HG03039 (cell line): Measurements from ENCODE around the gene DENND1A.

Experiments
- ATAC-seq: cut with Tn5 transposase; IDR thresholded peaks from one replicate; pipeline ENCODE4 v1.9.1; 2021; ENCODE audit warnings: mild to moderate bottlenecking, moderate library complexity; ENCODE audit not compliant: unreplicated experiment

Gene DENND1A

GRCh38 chr9:123517512-123517911, 412.4 kb downstream of the DENND1A start:
- no peak for ATAC-seq

GRCh38 chr9:123514766-123515165, 415.2 kb downstream of the DENND1A start:
- ATAC-seq, result no peak

GRCh38 chr9:123513554-123513953, 416.4 kb downstream of the DENND1A start:
- ATAC-seq, result no peak

GRCh38 chr9:123511326-123512277, 418.3 kb downstream of the DENND1A start:
- no peak for ATAC-seq

GRCh38 chr9:123509646-123510045, 420.3 kb downstream of the DENND1A start:
- ATAC-seq, result no peak

- no peak for ATAC-seq
Measured at GRCh38 chr9:123508048-123508447, 421.9 kb downstream of the DENND1A start.

GRCh38 chr9:123505496-123505895, 424.4 kb downstream of the DENND1A start:
- no peak for ATAC-seq

- ATAC-seq, result no peak
Measured at GRCh38 chr9:123500336-123500735, 429.6 kb downstream of the DENND1A start.

- ATAC-seq, result no peak
Measured at GRCh38 chr9:123497830-123498229, 432.1 kb downstream of the DENND1A start.

- ATAC-seq, result no peak
Measured at GRCh38 chr9:123495731-123496130, 434.2 kb downstream of the DENND1A start.

- ATAC-seq, result no peak
Measured at GRCh38 chr9:123493627-123494026, 436.3 kb downstream of the DENND1A start.

- no peak for ATAC-seq
Measured at GRCh38 chr9:123490688-123491087, 439.2 kb downstream of the DENND1A start.

GRCh38 chr9:123488722-123489321, 441.1 kb downstream of the DENND1A start:
- no peak for ATAC-seq

GRCh38 chr9:123487944-123488548, 441.9 kb downstream of the DENND1A start:
- no peak for ATAC-seq

- ATAC-seq, result no peak
Measured at GRCh38 chr9:123486431-123486830, 443.5 kb downstream of the DENND1A start.

- no peak for ATAC-seq
Measured at GRCh38 chr9:123485216-123485615, 444.7 kb downstream of the DENND1A start.

GRCh38 chr9:123484130-123484529, 445.8 kb downstream of the DENND1A start:
- no peak for ATAC-seq

GRCh38 chr9:123483191-123483803, 446.6 kb downstream of the DENND1A start:
- no peak for ATAC-seq

- no peak for ATAC-seq
Measured at GRCh38 chr9:123482295-123482968, 447.5 kb downstream of the DENND1A start.

- ATAC-seq, result no peak
Measured at GRCh38 chr9:123481209-123481865, 448.6 kb downstream of the DENND1A start.
